HepG2 (cell line): Measurements from ENCODE around the gene NID2. TPM values are rescaled to one million over a fixed set of nuclear protein-coding genes. Genes with fewer than 3 reads are reported as not detected.

Source experiments
- ATAC-seq: fragments of 200-7000 bp; cut with Tn5 transposase; 3 replicates; pipeline ENCODE4 v1.9.1; 2020; ENCODE audit warnings: mild to moderate bottlenecking, moderate library complexity
- BruUV-seq: library from RNA; stranded (reverse); fragments of 400-500 nt; replicated peaks from 2 replicates; lab custom pipeline; 2021; lab: Mats Ljungman, UMichigan
- CTCF ChIA-PET: fragments of 300-600 bp; formaldehyde crosslinking; extraction: SDS; loops from one replicate; lab custom pipeline; 2021; ENCODE audit warnings: low total read pairs, inconsistent platforms, low intra/inter-chr PET ratio; lab: Yijun Ruan, JAX
- POLR2A ChIA-PET: fragments of 350-600 bp; sonication (Branson Sonifier 250); formaldehyde crosslinking; loops from one replicate; lab custom pipeline; 2020; ENCODE audit warnings: antibody characterized with exemption, inconsistent platforms; lab: Yijun Ruan, JAX
- DNase-seq: peaks from one replicate; pipeline ENCODE4 v3.0.0-alpha.2; 2015; ENCODE audit warnings: low spot score
- FAIRE-seq: peaks from 3 replicates; lab custom pipeline; 2011; peaks lifted over from hg19 to GRCh38; lab: Jason Lieb, UNC
- H2AFZ ChIP-seq: one replicate; pipeline ENCODE4 v1.6.1; 2011; ENCODE audit warnings: low read length, inconsistent platforms
- H3K27ac ChIP-seq: fragments of 300-600 bp; 3 replicates; pipeline ENCODE4 v1.8.0; 2011; ENCODE audit warnings: mixed run types, mild to moderate bottlenecking, mixed read lengths, low read length, inconsistent platforms; ENCODE audit not compliant: insufficient read depth; ENCODE audit errors: extremely low read length
- H3K27me3 ChIP-seq, 2 experiments: fragments of 200-600 bp in 1 of 2; 2 replicates in 1 of 2; 3 replicates in 1 of 2; pipeline versions ENCODE4 v1.6.0 to v1.8.0; 2011; ENCODE audit warnings: low read length in 2 of 2, mild to moderate bottlenecking in 2 of 2, moderate library complexity in 2 of 2, inconsistent platforms in 1 of 2; ENCODE audit not compliant: insufficient read depth in 2 of 2, control insufficient read depth in 1 of 2
- H3K36me3 ChIP-seq, 2 experiments: fragments of 200-600 bp in 1 of 2; replicated peaks in 1 of 2; 2 replicates in 1 of 2; 3 replicates in 1 of 2; pipeline versions ENCODE4 v1.5.1 to v1.8.0; 2011; ENCODE audit warnings: low read length in 2 of 2, inconsistent platforms in 1 of 2; ENCODE audit not compliant: insufficient read depth in 2 of 2, control insufficient read depth in 1 of 2
- H3K4me1 ChIP-seq: 2 replicates; pipeline ENCODE4 v1.5.1; 2012; ENCODE audit warnings: low read length, inconsistent platforms; ENCODE audit not compliant: insufficient read depth
- H3K4me2 ChIP-seq: 2 replicates; pipeline ENCODE4 v1.6.0; 2011; ENCODE audit warnings: low read depth, low read length, inconsistent platforms
- H3K4me3 ChIP-seq, 3 experiments: fragments of 200-600 bp in 1 of 3; sonication (generic), shearing (Covaris generic) in 1 of 3; replicated peaks in 1 of 3; 2 replicates each; pipeline ENCODE4 v1.5.1; 2011 to 2016; ENCODE audit warnings: low read length in 3 of 3, inconsistent platforms in 2 of 3, low read depth in 2 of 3, mild to moderate bottlenecking in 2 of 3, control low read depth in 1 of 3, mixed read lengths in 1 of 3; ENCODE audit not compliant: insufficient read depth in 1 of 3
- H3K79me2 ChIP-seq: one replicate; pipeline ENCODE4 v1.6.1; 2011; ENCODE audit warnings: low read length, inconsistent platforms; ENCODE audit not compliant: insufficient read depth
- H3K9ac ChIP-seq: 2 replicates; pipeline ENCODE4 v1.6.0; 2011; ENCODE audit warnings: mild to moderate bottlenecking, low read depth, low read length, inconsistent platforms; ENCODE audit not compliant: insufficient read depth
- H3K9me3 ChIP-seq: 2 replicates; pipeline ENCODE4 v1.5.1; 2012; ENCODE audit warnings: mild to moderate bottlenecking, low read length
- H4K20me1 ChIP-seq: 2 replicates; pipeline ENCODE4 v1.6.0; 2011; ENCODE audit warnings: inconsistent platforms, mild to moderate bottlenecking, low read length, moderate library complexity; ENCODE audit not compliant: insufficient read depth
- CTCF ChIP-seq: sonication (generic); formaldehyde crosslinking; IDR thresholded peaks from 2 replicates; pipeline ENCODE4 v1.5.0; 2020; ENCODE audit warnings: mild to moderate bottlenecking, missing genetic modification reagents, moderate library complexity
- MAFF ChIP-seq: IDR thresholded peaks from 2 replicates; pipeline ENCODE4 v1.6.1; 2011; ENCODE audit warnings: low read depth, low read length, improper control_type of control experiment
- NFIB ChIP-seq: sonication (generic); formaldehyde crosslinking; IDR thresholded peaks from 2 replicates; pipeline ENCODE4 v1.9.0; 2021; ENCODE audit warnings: missing genetic modification reagents, mild to moderate bottlenecking, borderline replicate concordance
- SRSF4 ChIP-seq: fragments of 200-400 bp; formaldehyde crosslinking; IDR thresholded peaks from one replicate; pipeline ENCODE4 v1.6.1; 2018; ENCODE audit warnings: mild to moderate bottlenecking, low read depth, low read length, moderate library complexity; ENCODE audit not compliant: poor library complexity, severe bottlenecking
- TFE3 ChIP-seq: IDR thresholded peaks from 2 replicates; pipeline ENCODE4 v1.6.1; 2016
- ZBTB25 ChIP-seq: IDR thresholded peaks from 2 replicates; pipeline ENCODE4 v1.6.1; 2018; ENCODE audit warnings: missing genetic modification reagents
- ZNF17 ChIP-seq: sonication (generic); formaldehyde crosslinking; IDR thresholded peaks from 2 replicates; pipeline ENCODE4 v1.5.0; 2020; ENCODE audit warnings: mild to moderate bottlenecking, missing genetic modification reagents
- ZNF251 ChIP-seq: sonication (generic); formaldehyde crosslinking; IDR thresholded peaks from 2 replicates; pipeline ENCODE4 v1.9.0; 2021; ENCODE audit warnings: mild to moderate bottlenecking, missing genetic modification reagents
- ZNF589 ChIP-seq: sonication (generic); formaldehyde crosslinking; conservative IDR thresholded peaks from 2 replicates; pipeline ENCODE4 v1.8.0; 2022; ENCODE audit warnings: mild to moderate bottlenecking, moderate library complexity, missing genetic modification reagents
- WGBS: methylation state at CpG from one replicate; pipeline ENCODE4 v1.1.6; 2017; ENCODE audit warnings: low lambda C conversion rate; 5-methylcytosine and 5-hydroxymethylcytosine counted together
- in situ Hi-C: cut with HindIII; loops from 2 replicates; pipeline ENCODE4 v1.10.0; 2017; ENCODE audit warnings: low pct_unique_long_range_greater_than_20kb; ENCODE audit not compliant: extremely low pct_ligation_motif_present
- intact Hi-C: fragments of 100-400 bp; cut with micrococcal nuclease; formaldehyde crosslinking; loops from one replicate; pipeline ENCODE4 v1.10.0; 2022; ENCODE audit not compliant: unreplicated experiment
- polyA plus RNA-seq, 8 experiments: library from polyadenylated mRNA; depleted of rRNA in 3 of 8; stranded (reverse) in 7 of 8; unstranded in 1 of 8; fragments of >200 nt; fragmentation: Illumina TruSeq in 4 of 8; extraction: Trizol in 4 of 8; gene quantifications; 2 replicates each; pipeline versions ENCODE4 v1.2.1 to v1.2.3, GENCODE V29; 2011 to 2016; ENCODE audit warnings: low read depth in 4 of 8, missing spikeins in 1 of 8, mixed read lengths in 1 of 8; ENCODE audit not compliant: insufficient read depth in 1 of 8
- total RNA-seq, 5 experiments: library from RNA; depleted of rRNA; stranded (reverse); fragments of >200 nt; fragmentation: Illumina TruSeq; extraction: Trizol; gene quantifications; 2 replicates each; pipeline ENCODE4 v1.2.3, GENCODE V29; 2016; ENCODE audit warnings: low read depth in 1 of 5
- TF ChIP-seq, protein P1 (sequence below): sonication (generic); formaldehyde crosslinking; IDR thresholded peaks from 2 replicates; pipeline ENCODE4 v1.8.0; 2022; ENCODE audit warnings: missing genetic modification reagents, mild to moderate bottlenecking, borderline replicate concordance
- TF ChIP-seq, protein P2 (sequence below): sonication (generic); formaldehyde crosslinking; IDR thresholded peaks from 2 replicates; pipeline ENCODE4 v1.5.0; 2020; ENCODE audit warnings: mild to moderate bottlenecking, low read depth, missing genetic modification reagents, borderline replicate concordance

NID2 gene
- total and polyA plus RNA-seq, 2 of the 13 experiments (the other 11 are each of a cell fraction or from before 2014, with no cell fraction given): 0.11 TPM; not detected in 1

GRCh38 chr14:52013984-52014600, 54.8 kb downstream of the NID2 start:
- in situ Hi-C loops: no loop called here
- 85% methylated on average over 10 of the region's 11 CpGs for WGBS
- H3K9me3 ChIP-seq: no peaks in the 10 kb centered on the region
- no peak overlapping the region for H2AFZ ChIP-seq
- peaks cover 0 to 6% of the 10 kb centered on the region in 2 experiments; a peak in 1 of 5 replicates for H3K27me3 ChIP-seq
- no peak for FAIRE-seq
- ChIA-PET CTCF (no interaction called here), POLR2A (no interaction called here)
- no peak overlapping the region for H3K4me2 ChIP-seq
- H4K20me1 ChIP-seq: no peaks in the 10 kb centered on the region
- no peak overlapping the region for H3K4me3 ChIP-seq
- no TSS peak for BruUV-seq
- H3K4me1 ChIP-seq: no peaks in the 10 kb centered on the region
- no peak for DNase-seq
- no peaks in the 10 kb centered on the region for H3K79me2 ChIP-seq
- intact Hi-C loops: no loop called here
- H3K9ac ChIP-seq: no peak overlapping the region
- TF ChIP-seq CTCF: peak; percentile 43
- TF ChIP-seq ZNF589 (CRISPR knock-in tag): no peak
- peak; percentile 77 for ATAC-seq
- H3K36me3 ChIP-seq: peaks cover 2 to 26% of the 10 kb centered on the region in 2 experiments; a peak in 3 of 5 replicates
- no peak overlapping the region for H3K27ac ChIP-seq

GRCh38 chr14:52012635-52013034, 56.2 kb downstream of the NID2 start:
- Histone ChIP-seq H3K79me2 (no peaks in the 10 kb centered on the region), H4K20me1 (no peaks in the 10 kb centered on the region), H3K9me3 (no peaks in the 10 kb centered on the region), H3K27ac (no peak overlapping the region), H3K4me3 (no peak overlapping the region), H3K36me3 (peaks cover 7 to 39% of the 10 kb centered on the region in 2 experiments), H3K4me2 (no peak overlapping the region), H3K27me3 (peaks cover 0 to 6% of the 10 kb centered on the region in 2 experiments; a peak in 1 of 5 replicates), H3K9ac (no peak overlapping the region), H2AFZ (no peak overlapping the region), H3K4me1 (no peaks in the 10 kb centered on the region)
- ATAC-seq (no peak), DNase-seq (no peak), FAIRE-seq (no peak)
- intact Hi-C loops (no loop called here), in situ Hi-C loops (no loop called here)
- no TSS peak for BruUV-seq
- CTCF ChIA-PET: no interaction called here
- POLR2A ChIA-PET: no interaction called here
- WGBS: 90% methylated on average over 4 of the region's 4 CpGs
- no peak for TF ChIP-seq SRSF4
- TF ChIP-seq ZNF251: no peak
- TF ChIP-seq MAFF: peak; percentile 89
- TF ChIP-seq NFIB: no peak
- no peak for TF ChIP-seq ZBTB25 (CRISPR knock-in tag)
- no peak for TF ChIP-seq TFE3 (CRISPR knock-in tag)
- TF ChIP-seq, protein P1, sequence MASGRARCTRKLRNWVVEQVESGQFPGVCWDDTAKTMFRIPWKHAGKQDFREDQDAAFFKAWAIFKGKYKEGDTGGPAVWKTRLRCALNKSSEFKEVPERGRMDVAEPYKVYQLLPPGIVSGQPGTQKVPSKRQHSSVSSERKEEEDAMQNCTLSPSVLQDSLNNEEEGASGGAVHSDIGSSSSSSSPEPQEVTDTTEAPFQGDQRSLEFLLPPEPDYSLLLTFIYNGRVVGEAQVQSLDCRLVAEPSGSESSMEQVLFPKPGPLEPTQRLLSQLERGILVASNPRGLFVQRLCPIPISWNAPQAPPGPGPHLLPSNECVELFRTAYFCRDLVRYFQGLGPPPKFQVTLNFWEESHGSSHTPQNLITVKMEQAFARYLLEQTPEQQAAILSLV (CRISPR knock-in tag): no peak
- no peak for TF ChIP-seq ZNF17 (CRISPR knock-in tag)
- TF ChIP-seq, protein P2, sequence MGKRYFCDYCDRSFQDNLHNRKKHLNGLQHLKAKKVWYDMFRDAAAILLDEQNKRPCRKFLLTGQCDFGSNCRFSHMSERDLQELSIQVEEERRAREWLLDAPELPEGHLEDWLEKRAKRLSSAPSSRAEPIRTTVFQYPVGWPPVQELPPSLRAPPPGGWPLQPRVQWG: no peak
